ACC112 (cell line): ENCODE data around the gene AKAP6.
"Not testable (repeated sequence)": the region's sequence is repeated elsewhere in the genome, so short reads cannot be mapped to it uniquely, and the experiment has no call there.

Experiments used
- H2AFZ ChIP-seq: fragments of 200-600 bp; sonication (generic); one replicate; pipeline ENCODE4 v1.6.0; 2017; ENCODE audit warnings: antibody characterized with exemption, low read length; ENCODE audit not compliant: unreplicated experiment
- H3K27ac ChIP-seq: fragments of 200-600 bp; sonication (generic); 2 replicates; pipeline ENCODE4 v1.5.1; 2014; ENCODE audit warnings: low read depth, mild to moderate bottlenecking, antibody characterized with exemption, low read length, moderate library complexity
- H3K27me3 ChIP-seq: fragments of 200-600 bp; sonication (generic); 2 replicates; pipeline ENCODE4 v1.6.1; 2014; ENCODE audit warnings: mild to moderate bottlenecking, antibody characterized with exemption, low read length, moderate library complexity, mixed read lengths; ENCODE audit not compliant: insufficient read depth
- H3K36me3 ChIP-seq: fragments of 200-600 bp; sonication (generic); 2 replicates; pipeline ENCODE4 v1.6.1; 2016; ENCODE audit warnings: mild to moderate bottlenecking, antibody characterized with exemption, low read length, moderate library complexity, mixed read lengths; ENCODE audit not compliant: insufficient read depth
- H3K4me1 ChIP-seq: fragments of 200-600 bp; sonication (generic); one replicate; pipeline ENCODE4 v1.6.1; 2016; ENCODE audit warnings: low read length, mixed read lengths; ENCODE audit not compliant: insufficient read depth, unreplicated experiment, control insufficient read depth
- H3K4me3 ChIP-seq: fragments of 200-600 bp; sonication (generic); 2 replicates; pipeline ENCODE4 v1.5.1; 2014; ENCODE audit warnings: mild to moderate bottlenecking, low read depth, low read length
- H3K79me2 ChIP-seq: fragments of 200-600 bp; sonication (generic); one replicate; pipeline ENCODE4 v1.6.0; 2016; ENCODE audit warnings: low read length; ENCODE audit not compliant: control insufficient read depth, unreplicated experiment, insufficient read depth

The AKAP6 gene

GRCh38 chr14:32774214-32774613 is 445.1 kb downstream of the AKAP6 start:
- no peaks in the 10 kb centered on the region for H3K36me3 ChIP-seq
- H3K79me2 ChIP-seq: no peaks in the 10 kb centered on the region
- no peaks in the 10 kb centered on the region for H3K27me3 ChIP-seq
- H3K27ac ChIP-seq: no peak overlapping the region
- no peaks in the 10 kb centered on the region for H3K4me1 ChIP-seq
- H3K4me3 ChIP-seq: no peak overlapping the region
- no peak overlapping the region for H2AFZ ChIP-seq

DNA sequence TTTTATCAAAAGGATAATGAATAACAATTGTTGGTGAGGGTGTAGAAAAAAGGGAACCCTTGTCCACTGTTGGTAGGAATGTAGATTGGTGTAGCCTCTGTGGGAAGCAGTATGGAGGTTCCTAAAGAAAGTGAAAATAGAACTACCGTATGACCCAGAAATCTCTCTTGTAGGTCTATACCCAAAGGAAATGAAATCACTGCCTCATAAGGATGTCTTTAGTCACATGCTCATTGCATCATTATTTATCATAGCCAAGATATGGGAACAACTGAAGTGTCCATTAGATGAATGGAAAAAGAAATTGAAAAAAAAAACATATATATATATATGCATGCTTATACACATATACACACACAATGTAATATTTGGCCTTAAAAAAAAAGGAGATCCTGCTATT is 450.7 kb downstream of the AKAP6 start:
- Histone ChIP-seq H3K36me3 (no peaks in the 10 kb centered on the region), H3K27me3 (no peaks in the 10 kb centered on the region), H3K4me3 (no peak overlapping the region), H3K4me1 (peaks cover 3% of the 10 kb centered on the region), H2AFZ (no peak overlapping the region), H3K79me2 (no peaks in the 10 kb centered on the region), H3K27ac (no peak overlapping the region)

DNA sequence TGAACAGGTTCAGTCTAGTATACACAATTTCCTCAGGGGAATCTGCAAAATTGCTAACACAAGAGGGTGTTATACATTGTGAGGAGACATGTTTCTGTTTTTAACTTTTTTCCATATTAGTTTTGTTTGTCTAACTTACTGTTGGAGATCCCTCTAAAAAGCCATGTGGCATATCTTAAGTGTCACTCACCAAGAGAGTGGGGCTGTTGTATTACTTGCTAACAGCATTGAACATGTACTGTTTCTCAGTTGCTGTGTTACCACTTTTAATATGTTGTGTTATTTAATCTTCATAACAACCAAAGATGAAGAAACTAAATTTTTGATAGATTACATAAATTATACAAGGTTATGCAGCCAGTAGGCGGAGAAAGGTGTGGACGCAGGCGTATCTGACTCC is 455.3 kb downstream of the AKAP6 start:
- Histone ChIP-seq H2AFZ (no peak overlapping the region), H3K4me1 (peaks cover 3% of the 10 kb centered on the region), H3K27me3 (no peaks in the 10 kb centered on the region), H3K4me3 (no peak overlapping the region), H3K36me3 (no peaks in the 10 kb centered on the region), H3K27ac (no peak overlapping the region), H3K79me2 (no peaks in the 10 kb centered on the region)

DNA sequence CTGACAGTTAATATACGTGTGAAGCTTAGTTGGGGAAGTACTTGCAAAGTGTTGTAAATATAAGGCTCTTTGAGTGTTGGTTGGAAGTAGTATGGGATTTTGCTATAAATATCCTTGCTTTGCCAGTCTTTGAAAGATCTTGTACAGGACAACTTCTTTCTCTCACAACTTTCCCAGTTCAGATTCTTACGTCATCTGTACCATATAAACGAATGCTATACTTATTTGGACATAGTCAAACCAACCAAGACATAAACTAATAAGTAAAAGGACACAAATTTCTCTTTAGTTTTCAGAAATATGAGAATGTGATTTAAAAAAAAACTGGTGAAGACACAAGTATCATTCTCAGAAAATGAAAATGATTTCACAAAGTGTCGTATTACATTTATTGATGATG is 456.5 kb downstream of the AKAP6 start:
- no peaks in the 10 kb centered on the region for H3K36me3 ChIP-seq
- H3K4me3 ChIP-seq: no peak overlapping the region
- no peaks in the 10 kb centered on the region for H3K79me2 ChIP-seq
- H3K27ac ChIP-seq: no peak overlapping the region
- no peak overlapping the region for H2AFZ ChIP-seq
- H3K27me3 ChIP-seq: no peaks in the 10 kb centered on the region
- H3K4me1 ChIP-seq: no peaks in the 10 kb centered on the region

GRCh38 chr14:32786886-32787285 is 457.8 kb downstream of the AKAP6 start:
- Histone ChIP-seq H3K27ac (no peak overlapping the region), H3K79me2 (no peaks in the 10 kb centered on the region), H3K4me1 (no peaks in the 10 kb centered on the region), H3K36me3 (no peaks in the 10 kb centered on the region), H3K4me3 (no peak overlapping the region), H3K27me3 (no peaks in the 10 kb centered on the region), H2AFZ (no peak overlapping the region)

DNA sequence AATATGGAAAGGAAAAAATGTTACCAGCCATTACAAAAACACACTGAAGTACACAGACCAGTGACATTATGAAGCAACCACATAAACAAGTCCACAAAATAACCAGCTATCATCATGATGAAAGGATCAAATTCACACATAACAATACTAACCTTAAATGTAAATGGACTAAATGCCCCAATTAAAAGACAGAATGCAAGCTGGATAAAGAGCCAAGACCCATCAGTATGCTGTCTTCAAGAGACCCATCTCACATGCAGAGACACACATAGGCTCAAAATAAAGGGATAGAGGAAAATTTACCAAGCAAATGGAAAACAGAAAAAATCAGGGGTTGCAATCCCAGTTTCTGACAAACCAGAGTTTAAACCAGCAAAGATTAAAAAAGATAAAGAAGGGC is 463.9 kb downstream of the AKAP6 start:
- H3K79me2 ChIP-seq, H2AFZ ChIP-seq, H3K4me1 ChIP-seq, H3K27me3 ChIP-seq, H3K27ac ChIP-seq, H3K4me3 ChIP-seq, H3K36me3 ChIP-seq: not testable (repeated sequence)

DNA sequence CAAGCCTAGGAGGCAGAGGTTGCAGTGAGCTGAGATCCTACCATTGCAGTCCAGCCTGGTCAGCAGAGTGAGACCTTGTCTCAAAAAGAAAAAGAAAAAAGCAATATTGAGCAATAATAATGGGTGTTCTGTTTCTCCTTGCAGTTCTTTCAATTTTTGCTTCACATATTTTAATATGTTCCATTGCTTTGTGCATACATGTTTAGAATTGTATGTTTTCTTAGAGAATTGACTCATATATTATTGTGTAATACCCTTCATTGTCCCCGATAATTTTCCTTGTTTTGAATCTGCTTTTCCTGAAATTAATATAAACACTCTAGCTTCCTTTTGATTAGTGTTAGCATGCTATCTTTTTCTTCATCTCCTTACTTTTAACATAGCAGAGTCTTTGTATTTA is 471.2 kb downstream of the AKAP6 start:
- H2AFZ ChIP-seq: no peak overlapping the region
- no peaks in the 10 kb centered on the region for H3K79me2 ChIP-seq
- H3K36me3 ChIP-seq: no peaks in the 10 kb centered on the region
- H3K27ac ChIP-seq: no peak overlapping the region
- H3K4me3 ChIP-seq: no peak overlapping the region
- H3K4me1 ChIP-seq: no peaks in the 10 kb centered on the region
- H3K27me3 ChIP-seq: no peaks in the 10 kb centered on the region

DNA sequence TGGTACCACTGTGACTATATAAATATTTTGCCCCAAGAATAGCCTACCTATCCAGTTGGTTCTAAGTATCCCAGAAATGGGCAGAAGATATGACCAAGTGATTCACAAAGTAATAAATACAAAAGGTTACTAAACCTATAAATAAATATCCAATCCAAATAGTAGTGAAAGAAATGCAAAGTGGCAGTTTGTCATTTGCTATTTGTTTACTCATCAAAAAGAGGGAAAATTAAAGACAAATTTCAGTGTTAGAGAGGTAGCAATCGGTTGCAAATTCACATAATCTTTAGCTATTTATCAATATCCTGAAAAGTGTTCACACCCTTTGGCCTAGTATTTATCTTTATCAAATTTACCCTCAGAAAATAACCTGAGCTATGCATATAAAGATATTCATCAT is 473.2 kb downstream of the AKAP6 start:
- Histone ChIP-seq H3K4me3 (no peak overlapping the region), H2AFZ (no peak overlapping the region), H3K36me3 (no peaks in the 10 kb centered on the region), H3K4me1 (no peaks in the 10 kb centered on the region), H3K79me2 (no peaks in the 10 kb centered on the region), H3K27me3 (no peaks in the 10 kb centered on the region), H3K27ac (no peak overlapping the region)

GRCh38 chr14:32805979-32806378 is 476.9 kb downstream of the AKAP6 start:
- Histone ChIP-seq H3K36me3 (no peaks in the 10 kb centered on the region), H3K27me3 (no peaks in the 10 kb centered on the region), H3K79me2 (no peaks in the 10 kb centered on the region), H3K27ac (no peak overlapping the region), H3K4me3 (no peak overlapping the region), H3K4me1 (peaks cover 13% of the 10 kb centered on the region), H2AFZ (no peak overlapping the region)

- Histone ChIP-seq H3K36me3 (no peaks in the 10 kb centered on the region), H2AFZ (no peak overlapping the region), H3K27me3 (no peaks in the 10 kb centered on the region), H3K4me1 (peaks cover 13% of the 10 kb centered on the region), H3K79me2 (no peaks in the 10 kb centered on the region), H3K27ac (no peak overlapping the region), H3K4me3 (peak overlapping the region; percentile 18)
Observed at GRCh38 chr14:32808644-32809043, 479.5 kb downstream of the AKAP6 start.

DNA sequence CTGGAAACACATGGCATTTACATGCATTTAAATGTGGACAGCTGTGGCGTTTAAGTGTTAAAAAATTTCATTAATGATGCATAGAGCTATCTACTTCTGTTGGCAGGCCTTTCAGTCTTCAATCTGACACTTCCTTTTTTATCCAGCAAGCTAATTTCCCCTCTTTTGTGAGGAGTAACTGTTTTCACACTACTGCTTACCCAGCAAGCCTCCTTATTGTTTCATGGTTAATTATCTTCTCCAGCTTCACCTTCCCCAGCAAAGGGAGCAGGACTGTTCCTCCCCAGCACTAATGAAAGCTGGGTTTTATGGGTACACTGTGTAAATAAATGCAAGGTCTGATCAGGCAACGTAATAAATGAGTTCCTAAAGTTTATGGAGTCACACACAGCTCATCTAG is 480.2 kb downstream of the AKAP6 start:
- peaks cover 13% of the 10 kb centered on the region for H3K4me1 ChIP-seq
- H3K79me2 ChIP-seq: no peaks in the 10 kb centered on the region
- H3K27ac ChIP-seq: no peak overlapping the region
- no peak overlapping the region for H3K4me3 ChIP-seq
- H3K36me3 ChIP-seq: no peaks in the 10 kb centered on the region
- no peaks in the 10 kb centered on the region for H3K27me3 ChIP-seq
- peak overlapping the region; percentile 47 for H2AFZ ChIP-seq

DNA sequence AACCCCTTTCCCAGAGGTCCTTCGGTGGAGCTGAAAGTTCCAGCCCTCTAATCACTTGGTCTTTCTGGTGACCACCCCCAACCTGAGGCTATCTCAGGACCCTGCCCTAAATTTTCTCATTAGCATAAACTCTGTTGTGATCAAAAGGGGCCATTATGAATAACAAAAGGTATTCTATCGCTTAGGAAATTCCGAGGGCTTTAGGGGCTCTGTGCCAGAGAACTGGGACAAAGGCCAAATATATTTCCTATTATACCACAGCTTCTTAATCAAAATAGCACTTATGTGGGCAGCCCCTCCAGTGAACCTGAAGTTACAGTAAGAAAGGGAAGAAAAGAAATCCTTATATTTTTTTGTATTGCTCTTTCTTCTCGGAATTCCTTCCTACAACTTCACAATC is 484.3 kb downstream of the AKAP6 start:
- H3K27me3 ChIP-seq: no peaks in the 10 kb centered on the region
- peaks cover 11% of the 10 kb centered on the region for H3K4me1 ChIP-seq
- no peaks in the 10 kb centered on the region for H3K79me2 ChIP-seq
- no peak overlapping the region for H3K4me3 ChIP-seq
- H3K36me3 ChIP-seq: no peaks in the 10 kb centered on the region
- no peak overlapping the region for H3K27ac ChIP-seq
- no peak overlapping the region for H2AFZ ChIP-seq
